B cell (primary cell): Measurements from ENCODE around the gene TM7SF3. TPM values are rescaled to one million over a fixed set of nuclear protein-coding genes. Genes with fewer than 3 reads are reported as not detected.
"Not testable (repeated sequence)": the region's sequence is repeated elsewhere in the genome, so short reads cannot be mapped to it uniquely, and the experiment has no call there.

Experiments
- ATAC-seq: fragments of 200-7000 bp; cut with Tn5 transposase; one replicate; pipeline ENCODE4 v1.10.0; 2021; ENCODE audit warnings: low read depth, mild to moderate bottlenecking, moderate number of reproducible peaks, moderate library complexity
- CTCF ChIA-PET: fragments of 350-600 bp; sonication (Branson Sonifier 250); formaldehyde crosslinking; loops from one replicate; lab custom pipeline; 2021; ENCODE audit warnings: antibody characterized with exemption, inconsistent platforms; lab: Charles Lee
- POLR2A ChIA-PET: fragments of 350-600 bp; sonication (Branson Sonifier 250); formaldehyde crosslinking; loops from one replicate; lab custom pipeline; 2021; ENCODE audit warnings: antibody characterized with exemption; lab: Charles Lee
- DNase-seq: peaks from one replicate; pipeline ENCODE4 v3.0.0; 2013
- H2AFZ ChIP-seq: 2 replicates; pipeline ENCODE4 v1.6.1; 2012; ENCODE audit warnings: mild to moderate bottlenecking, low read depth, low read length; ENCODE audit not compliant: insufficient read depth, poor library complexity, severe bottlenecking
- H3K27ac ChIP-seq, 2 donors: 1 replicate in 1 of 2; 2 replicates in 1 of 2; pipeline ENCODE4 v1.5.1; 2012 to 2013; ENCODE audit warnings: low read length in 2 of 2, mild to moderate bottlenecking in 2 of 2, moderate library complexity in 1 of 2
- H3K27me3 ChIP-seq, 4 experiments: fragments of 200-600 bp in 1 of 4; sonication (generic) in 1 of 4; replicated peaks in 1 of 4; 1 replicate in 2 of 4; 2 replicates in 2 of 4; pipeline versions ENCODE4 v1.6.1 to v1.7.0; 2013 to 2016; ENCODE audit warnings: low read length in 3 of 4, mild to moderate bottlenecking in 2 of 4, mixed read lengths in 1 of 4, moderate library complexity in 1 of 4; ENCODE audit not compliant: insufficient read depth in 4 of 4, control insufficient read depth in 3 of 4; ENCODE audit errors: control extremely low read depth in 1 of 4
- H3K36me3 ChIP-seq, 2 experiments: replicated peaks in 1 of 2; 1 replicate in 1 of 2; 2 replicates in 1 of 2; pipeline versions ENCODE4 v1.6.1 to v1.7.1; 2013; ENCODE audit warnings: low read length in 1 of 2; ENCODE audit not compliant: insufficient read depth in 2 of 2, control insufficient read depth in 1 of 2; ENCODE audit errors: control extremely low read depth in 1 of 2, extremely low read depth in 1 of 2
- H3K4me1 ChIP-seq, 2 donors: fragments of 200-600 bp in 1 of 2; sonication (generic) in 1 of 2; 1 replicate in 1 of 2; 2 replicates in 1 of 2; pipeline versions ENCODE4 v1.5.1 to v1.6.1; 2013 to 2017; ENCODE audit warnings: low read length in 2 of 2; ENCODE audit not compliant: control insufficient read depth in 2 of 2, insufficient read depth in 2 of 2
- H3K4me2 ChIP-seq: replicated peaks from 2 replicates; pipeline ENCODE3; 2012; ENCODE audit warnings: mild to moderate bottlenecking, low read depth, low read length; ENCODE audit not compliant: poor library complexity, severe bottlenecking
- H3K4me3 ChIP-seq, 5 experiments: fragments of 200-600 bp in 1 of 5; sonication (generic) in 1 of 5; 1 replicate in 3 of 5; 2 replicates in 2 of 5; pipeline versions ENCODE4 v1.5.1 to v1.7.0; 2011 to 2016; ENCODE audit warnings: low read length in 4 of 5, mild to moderate bottlenecking in 4 of 5, low read depth in 2 of 5, control low read depth in 1 of 5, moderate library complexity in 1 of 5; ENCODE audit not compliant: insufficient read depth in 1 of 5; ENCODE audit errors: control extremely low read depth in 1 of 5, extremely low read depth in 1 of 5
- H3K79me2 ChIP-seq: fragments of 200-600 bp; sonication (generic); one replicate; pipeline ENCODE4 v1.6.0; 2016; ENCODE audit warnings: low read length; ENCODE audit not compliant: control insufficient read depth, insufficient read depth
- H3K9ac ChIP-seq: fragments of 200-600 bp; sonication (generic); 2 replicates; pipeline ENCODE4 v1.6.1; 2017; ENCODE audit warnings: mild to moderate bottlenecking, low read length, moderate library complexity
- H3K9me3 ChIP-seq, 3 donors: one replicate each; pipeline versions ENCODE4 v1.6.1 to v1.7.1; 2013; ENCODE audit warnings: low read length in 2 of 3; ENCODE audit not compliant: control insufficient read depth in 2 of 3, insufficient read depth in 1 of 3; ENCODE audit errors: control extremely low read depth in 1 of 3
- H4K20me1 ChIP-seq: 2 replicates; pipeline ENCODE4 v1.6.0; 2012; ENCODE audit warnings: mild to moderate bottlenecking, low read length; ENCODE audit not compliant: insufficient read depth, control insufficient read depth, poor library complexity, severe bottlenecking
- H3K27ac Mint-ChIP-seq: one replicate; pipeline ENCODE4 v1.8.0; 2021; ENCODE audit warnings: mixed read lengths
- H3K27me3 Mint-ChIP-seq: one replicate; pipeline ENCODE4 v1.8.0; 2021; ENCODE audit warnings: mixed read lengths
- H3K4me1 Mint-ChIP-seq: one replicate; pipeline ENCODE4 v1.8.0; 2021; ENCODE audit warnings: mixed read lengths
- H3K4me3 Mint-ChIP-seq: one replicate; pipeline ENCODE4 v1.8.0; 2021; ENCODE audit warnings: mixed read lengths
- H3K9me3 Mint-ChIP-seq: one replicate; pipeline ENCODE4 v1.8.0; 2022; ENCODE audit warnings: mixed read lengths; ENCODE audit not compliant: insufficient read depth
- CTCF ChIP-seq: fragments of 200-600 bp; IDR thresholded peaks from one replicate; pipeline ENCODE4 v1.8.0; 2022; ENCODE audit warnings: antibody characterized with exemption, mild to moderate bottlenecking
- EZH2 ChIP-seq: IDR thresholded peaks from 2 replicates; pipeline ENCODE4 v1.6.1; 2012; ENCODE audit warnings: borderline replicate concordance, low read depth, mild to moderate bottlenecking, moderate library complexity, low read length; ENCODE audit not compliant: insufficient read depth, poor library complexity, severe bottlenecking
- WGBS: methylation state at CpG from one replicate; pipeline ENCODE4 v1.1.5; 2013; ENCODE audit warnings: missing lambda C conversion rate; ENCODE audit not compliant: insufficient coverage; 5-methylcytosine and 5-hydroxymethylcytosine counted together
- intact Hi-C: fragments of 100-400 bp; cut with micrococcal nuclease; formaldehyde crosslinking; loops from one replicate; pipeline ENCODE4 v1.10.0; 2022
- polyA plus RNA-seq: library from polyadenylated mRNA; depleted of rRNA; stranded (reverse); fragments of >200 nt; gene quantifications from 2 replicates; pipeline ENCODE4 v1.2.3, GENCODE V29; 2012
- total RNA-seq, 2 donors: library from RNA; stranded (reverse); fragments of 120-200 nt in 1 of 2; gene quantifications; 1 replicate in 1 of 2; 2 replicates in 1 of 2; pipeline versions ENCODE4 v1.2.3 to v1.2.4, GENCODE V29; 2013 to 2022

The TM7SF3 gene
- total and polyA plus RNA-seq, 2 donors (not counting 1 experiment from before 2014, with no cell fraction given) = 24.5 to 33.5 TPM

GRCh38 chr12:26961803-26962202 is 52.4 kb downstream of the TM7SF3 start:
- H4K20me1 ChIP-seq = no peaks in the 10 kb centered on the region
- intact Hi-C loops = no loop called here
- Mint-ChIP-seq H3K4me3 (no peak overlapping the region), H3K27me3 (no peaks in the 10 kb centered on the region), H3K27ac (no peak overlapping the region), H3K9me3 (no peaks in the 10 kb centered on the region), H3K4me1 (no peaks in the 10 kb centered on the region)
- ChIA-PET CTCF (no interaction called here), POLR2A (no interaction called here)
- H3K9ac ChIP-seq = no peak overlapping the region
- ATAC-seq (no peak), DNase-seq (no peak)
- H3K4me3 ChIP-seq = no peak overlapping the region
- no peaks in the 10 kb centered on the region for H3K79me2 ChIP-seq
- H3K4me1 ChIP-seq = no peaks in the 10 kb centered on the region
- no peak overlapping the region for H2AFZ ChIP-seq
- no peaks in the 10 kb centered on the region for H3K27me3 ChIP-seq
- no peak overlapping the region for H3K27ac ChIP-seq
- peaks cover 9 to 53% of the 10 kb centered on the region in 2 experiments for H3K36me3 ChIP-seq
- no peak for TF ChIP-seq EZH2
- no peak for TF ChIP-seq CTCF
- no peaks in the 10 kb centered on the region for H3K9me3 ChIP-seq
- no CpG with 5 or more reads among the region's 1 CpG for WGBS
- no peak overlapping the region for H3K4me2 ChIP-seq

GRCh38 chr12:26961391-26961790 is 52.8 kb downstream of the TM7SF3 start:
- intact Hi-C loops, H4K20me1 ChIP-seq, DNase-seq, H3K27me3 ChIP-seq, POLR2A ChIA-PET, H3K4me3 Mint-ChIP-seq, H3K79me2 ChIP-seq, H3K4me3 ChIP-seq, H3K4me2 ChIP-seq, CTCF ChIA-PET, H2AFZ ChIP-seq, H3K27me3 Mint-ChIP-seq, H3K9me3 ChIP-seq, H3K27ac Mint-ChIP-seq, H3K4me1 ChIP-seq, H3K27ac ChIP-seq, H3K4me1 Mint-ChIP-seq, H3K9me3 Mint-ChIP-seq, ATAC-seq, H3K9ac ChIP-seq: not testable (repeated sequence)
- H3K36me3 ChIP-seq = peaks cover 11 to 54% of the 10 kb centered on the region in 2 experiments
- 96% methylated on average over 4 of the region's 7 CpGs for WGBS
